NOMO-1 treated with DMSO at 0.1 percent for 48 hours (cell line): ENCODE data around the gene TOP2B.

Experiments used
- DNase-seq: peaks from one replicate; lab custom pipeline; 2025; ENCODE audit not compliant: unreplicated experiment; lab: John Stamatoyannopoulos, UW

TOP2B gene

DNA sequence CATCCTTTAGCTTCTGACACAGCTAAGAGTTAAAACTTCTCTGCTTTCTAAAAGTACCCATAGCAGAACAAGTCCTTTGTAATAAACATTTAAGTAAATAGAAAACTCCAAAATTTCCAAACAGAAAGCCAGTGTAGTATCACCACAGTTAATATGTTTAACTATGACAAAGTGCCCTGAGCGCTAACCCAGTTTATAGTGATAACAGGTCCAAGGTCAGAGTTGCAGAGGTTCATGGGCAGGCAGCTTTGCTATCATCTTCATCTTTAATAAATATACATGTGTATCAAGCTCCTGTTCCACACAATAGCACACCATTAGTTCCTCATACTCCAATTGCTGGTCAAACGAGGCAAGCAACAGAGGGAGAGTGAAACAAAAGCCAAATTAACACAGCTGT, 12.4 kb upstream of the TOP2B start:
- no peak for DNase-seq

DNA sequence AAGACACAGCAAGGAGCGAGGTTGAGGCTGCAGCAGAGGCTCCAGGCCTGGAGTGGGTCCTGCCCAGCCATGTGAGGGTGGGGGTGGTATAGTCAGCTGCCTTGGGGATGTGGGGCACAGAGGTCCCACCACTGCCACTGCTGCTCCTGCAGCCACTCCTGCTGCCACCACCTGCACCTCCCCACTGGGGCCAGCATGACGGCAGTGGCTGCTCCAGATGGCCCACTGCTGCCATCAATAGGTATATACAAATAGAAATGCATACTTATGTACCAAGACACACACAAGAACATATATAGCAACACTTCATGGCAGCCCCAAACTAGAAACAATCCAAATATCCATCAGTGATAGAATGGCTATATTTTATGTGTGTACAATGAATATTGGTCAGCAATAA, 10.0 kb upstream of the TOP2B start:
- DNase-seq = no peak

DNA sequence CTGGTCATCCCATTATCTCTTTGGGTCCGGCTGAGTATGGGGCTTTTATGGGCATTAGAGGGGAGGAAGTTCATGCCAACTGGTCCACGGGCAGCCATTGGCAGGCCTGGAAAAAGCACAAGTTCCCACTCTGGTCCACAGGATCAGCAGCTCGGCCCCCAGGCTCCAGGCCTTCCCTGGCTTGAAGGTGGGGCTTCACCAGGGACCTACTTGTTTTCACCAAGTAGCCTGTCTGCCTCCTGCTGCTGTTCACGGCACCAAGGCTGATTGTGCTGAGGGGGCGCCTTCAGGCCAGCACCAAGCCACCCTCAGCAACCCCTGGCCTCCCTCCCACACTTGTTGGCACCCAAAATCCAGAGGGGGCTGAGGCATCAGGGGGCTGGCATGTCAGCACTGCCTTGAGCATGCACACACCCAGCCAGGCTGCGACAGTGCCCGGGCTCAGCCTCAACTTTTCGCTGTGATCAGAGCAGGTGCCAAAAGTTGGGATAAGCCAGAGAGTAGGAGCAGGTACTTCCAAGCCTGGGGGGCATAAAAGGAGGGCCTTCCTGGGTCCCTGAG, 9.1 kb upstream of the TOP2B start:
- DNase-seq = no peak

GRCh38 chr3:25665315-25666280, 891 bp upstream of the TOP2B start:
- peak; percentile 89 for DNase-seq

DNA sequence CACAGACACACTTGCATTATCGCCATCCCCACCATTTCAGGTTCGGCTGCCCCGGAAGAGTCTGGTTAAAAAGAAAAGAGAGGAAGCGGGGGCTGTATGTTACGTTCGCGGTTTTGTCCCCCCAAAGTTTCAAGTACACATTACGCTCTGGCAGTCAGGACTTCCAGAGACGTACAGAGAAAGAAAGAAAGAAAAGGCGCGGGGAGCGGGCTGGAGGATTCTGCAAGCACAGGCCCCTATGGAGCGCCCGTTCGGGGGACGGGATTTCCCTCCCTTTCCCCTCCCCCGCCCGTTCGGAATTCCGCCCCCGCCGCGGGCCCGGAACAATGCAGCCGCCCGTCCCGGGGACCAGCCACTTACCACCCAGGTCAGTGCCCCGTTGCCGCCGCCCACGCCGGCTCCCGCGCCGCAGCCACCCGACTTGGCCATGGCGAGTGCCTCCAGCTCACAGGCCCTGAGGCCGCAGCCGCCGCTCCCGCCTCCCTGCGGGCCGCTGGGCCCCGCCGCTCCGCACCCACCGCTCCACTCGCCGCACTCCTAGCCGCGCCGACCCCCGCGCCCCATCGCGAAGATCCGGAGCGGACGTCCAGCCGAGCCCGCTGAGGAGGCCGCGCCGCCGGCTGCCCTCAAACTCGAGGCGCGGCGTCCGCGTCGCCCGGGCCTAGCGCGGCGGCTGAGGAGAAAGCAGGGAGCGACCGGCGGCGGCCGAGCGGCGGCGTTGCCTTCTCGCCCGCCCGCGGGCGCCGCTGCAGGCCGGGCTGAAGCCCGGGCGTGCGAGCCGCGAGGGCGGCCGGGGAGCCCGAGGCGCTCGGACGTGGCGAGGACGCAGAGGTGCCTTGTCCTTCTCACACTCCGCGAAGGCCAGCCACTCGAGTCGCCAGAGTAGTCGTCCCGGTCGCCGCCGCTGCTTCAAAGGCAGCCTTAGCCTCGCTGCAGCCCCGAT, 567 bp downstream of the TOP2B start:
- peak; percentile 34 for DNase-seq

- DNase-seq = peak; percentile 46
Observed at GRCh38 chr3:25663347-25663868, 1.3 kb downstream of the TOP2B start.

- DNase-seq = no peak
Observed at GRCh38 chr3:25662736-25663320, 1.9 kb downstream of the TOP2B start.

GRCh38 chr3:25661694-25662437, 2.8 kb downstream of the TOP2B start:
- no peak for DNase-seq

DNA sequence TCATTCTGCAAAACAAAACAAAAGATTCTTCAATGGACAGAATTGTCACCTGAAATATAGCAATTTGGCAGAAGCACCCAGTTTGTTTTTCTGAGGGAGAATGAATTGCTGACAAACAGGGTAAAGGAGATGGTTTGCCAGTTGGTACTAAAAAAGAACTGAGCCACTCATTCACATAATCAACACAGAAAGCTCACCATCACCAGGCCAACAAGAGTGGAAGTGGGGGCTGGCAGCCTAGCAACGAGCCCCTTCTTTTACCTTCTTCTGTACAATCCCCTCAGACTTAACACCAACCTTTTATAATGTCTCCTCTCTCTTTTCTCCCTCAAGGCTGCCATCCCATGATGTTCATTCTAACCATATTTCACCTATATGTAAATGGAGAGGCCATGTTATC, 5.9 kb downstream of the TOP2B start:
- no peak for DNase-seq

DNA sequence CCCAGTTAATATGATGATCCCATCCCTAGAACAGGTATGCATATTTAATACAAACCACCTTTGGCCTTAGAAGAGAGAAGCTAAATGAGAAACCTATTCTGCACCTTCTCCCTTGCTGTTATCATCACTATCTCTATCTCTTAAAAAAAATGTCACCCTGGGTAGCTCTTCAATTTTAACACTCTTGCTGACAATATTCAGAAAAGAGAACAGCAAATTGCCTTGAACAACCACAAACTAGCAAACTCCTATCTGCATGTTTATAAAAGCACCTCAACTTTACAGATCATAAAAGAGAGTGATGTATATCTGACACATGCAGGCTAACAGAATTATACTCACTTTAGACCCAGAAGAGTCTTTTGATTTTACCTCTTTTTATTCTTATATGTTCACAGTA, 7.4 kb downstream of the TOP2B start:
- DNase-seq = no peak

DNA sequence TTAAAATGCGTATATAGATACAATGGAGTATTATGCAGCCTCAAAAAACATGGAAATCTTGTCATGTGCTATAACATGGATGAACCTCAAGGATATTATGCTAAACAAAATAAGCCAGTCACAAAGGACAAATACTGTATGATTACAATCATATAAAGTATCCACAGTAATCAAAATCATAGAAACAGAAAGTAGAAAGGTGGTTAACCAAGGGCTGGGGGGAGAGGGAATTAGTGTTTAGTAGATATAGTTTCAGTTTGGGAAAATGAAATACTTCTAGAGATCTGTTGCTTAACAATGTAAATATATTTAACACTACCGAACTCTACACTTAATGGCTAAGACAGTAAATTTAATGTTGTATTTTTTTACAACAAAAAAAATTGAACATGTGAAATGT, 9.0 kb downstream of the TOP2B start:
- DNase-seq = no peak

DNA sequence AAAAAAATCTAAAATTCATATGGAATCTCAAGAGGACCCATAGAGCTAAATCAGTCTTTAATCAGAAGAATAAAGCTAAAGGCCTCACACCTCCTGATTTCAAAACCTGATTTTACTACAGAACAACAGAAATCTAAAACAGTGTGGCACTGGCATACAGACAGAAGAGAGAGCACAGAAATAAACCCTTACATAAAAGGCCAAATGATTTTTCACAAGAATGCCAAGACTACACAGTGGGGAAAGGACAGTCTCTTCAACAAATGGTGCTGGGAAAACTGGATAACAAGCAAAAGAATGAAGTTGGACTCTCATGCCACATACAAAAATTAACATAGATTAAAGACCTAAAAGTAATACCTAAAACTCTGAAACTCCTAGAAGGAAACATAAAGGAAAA, 10.1 kb downstream of the TOP2B start:
- no peak for DNase-seq

- no peak for DNase-seq
Observed at GRCh38 chr3:25653322-25653721, 11.4 kb downstream of the TOP2B start.

DNA sequence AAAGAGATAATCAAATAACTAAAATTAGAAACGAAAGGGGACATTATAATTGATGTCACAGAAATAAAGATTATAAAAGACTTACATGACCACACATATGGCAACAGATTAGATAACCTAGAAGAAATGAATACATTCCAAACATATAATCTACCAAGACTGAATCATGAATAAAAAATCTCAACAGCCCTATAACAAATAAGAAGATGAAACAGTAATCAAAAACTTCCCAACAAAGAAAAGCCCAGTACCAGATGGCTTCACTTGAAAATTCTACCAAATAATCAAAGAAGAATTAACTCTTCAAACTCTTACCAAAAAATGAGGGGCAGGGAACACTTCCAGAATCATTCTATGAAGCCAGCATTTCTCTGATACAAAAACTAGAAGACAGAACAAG, 11.8 kb downstream of the TOP2B start:
- DNase-seq = no peak

DNA sequence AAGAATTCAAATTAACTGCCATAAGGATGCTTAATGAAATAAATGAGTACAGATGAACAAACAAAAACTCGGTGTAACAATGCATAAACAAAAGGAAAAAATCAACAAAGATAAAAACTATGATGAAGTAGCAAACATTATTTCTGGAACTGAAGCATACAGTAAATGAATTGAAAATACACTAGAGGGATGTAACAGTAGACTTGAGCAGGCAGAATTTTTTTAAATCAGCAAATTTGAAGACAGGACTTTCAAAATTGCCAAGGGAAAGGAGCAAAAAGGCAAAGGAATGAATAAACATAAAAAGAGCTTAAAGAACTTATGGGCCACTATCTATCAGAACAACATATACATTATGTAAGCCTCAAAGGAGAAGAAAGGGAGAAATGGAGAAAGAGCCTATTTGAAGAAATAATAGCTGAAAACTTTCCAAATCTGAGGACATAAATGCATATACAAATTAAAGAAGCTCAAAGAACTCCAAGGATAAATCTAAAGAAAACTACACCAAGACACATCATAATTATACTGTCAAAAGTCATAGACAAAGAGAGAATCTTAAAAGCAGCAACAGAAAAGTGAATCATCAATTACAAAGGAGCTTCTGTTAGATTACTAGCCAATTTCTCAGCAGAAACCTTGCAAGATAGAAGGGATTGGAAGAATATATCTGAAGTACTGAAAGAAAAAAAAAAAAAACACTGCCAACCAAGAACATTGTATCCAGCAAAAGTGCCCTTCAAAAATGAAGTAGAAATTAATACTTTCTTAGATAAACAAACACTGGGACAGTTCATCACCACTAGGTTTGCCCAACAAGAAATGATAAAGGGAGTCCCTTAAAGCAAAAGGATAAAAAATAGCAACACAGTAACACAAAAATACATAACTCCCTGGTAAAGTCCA, 15.5 kb downstream of the TOP2B start:
- DNase-seq = no peak

- peak; percentile 80 for DNase-seq
Observed at GRCh38 chr3:25648107-25648535, 16.6 kb downstream of the TOP2B start.

DNA sequence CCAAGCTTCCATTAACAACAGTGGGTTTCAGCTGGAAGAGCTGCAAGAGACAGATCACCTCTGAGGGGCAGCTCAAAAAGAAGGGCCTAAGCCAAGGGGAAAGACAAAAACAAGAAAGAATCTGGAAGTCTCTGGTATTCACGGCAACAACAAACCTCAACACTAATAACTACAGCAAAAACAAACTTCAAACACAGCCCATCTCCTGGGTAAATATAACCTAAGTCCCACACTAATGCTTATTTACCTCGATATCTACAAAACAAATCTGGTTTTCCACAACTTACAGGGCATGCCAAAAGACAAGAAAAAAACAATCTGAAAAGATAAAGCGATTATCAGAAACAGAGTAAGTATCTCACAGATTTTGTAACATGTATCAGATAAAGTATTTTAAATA, 29.7 kb downstream of the TOP2B start:
- no peak for DNase-seq

DNA sequence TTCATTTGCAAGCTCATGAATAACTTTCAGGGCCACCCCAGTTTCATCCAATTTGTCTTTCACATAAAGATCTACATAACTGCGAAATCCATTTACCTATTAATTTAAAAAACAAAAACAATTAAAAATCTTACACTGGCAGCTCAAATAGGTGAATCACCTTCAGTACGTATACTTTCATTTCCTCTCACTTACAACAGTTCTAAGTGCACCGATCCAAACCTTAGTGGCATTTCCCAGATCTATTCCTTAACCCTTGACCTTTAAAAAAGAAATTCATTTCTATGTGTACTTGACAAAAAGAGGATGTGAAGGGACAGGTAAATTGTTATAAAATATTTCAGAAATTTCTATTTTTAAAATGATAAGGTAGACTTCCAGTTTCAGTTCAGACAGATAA, 30.8 kb downstream of the TOP2B start:
- DNase-seq = no peak

GRCh38 chr3:25631989-25632388, 32.7 kb downstream of the TOP2B start:
- no peak for DNase-seq
